GM18870 (cell line): ENCODE data around the gene CLIC4.
"Not testable (repeated sequence)": the region's sequence is repeated elsewhere in the genome, so short reads cannot be mapped to it uniquely, and the experiment has no call there.

ENCODE experiments used
- ATAC-seq: cut with Tn5 transposase; IDR thresholded peaks from one replicate; pipeline ENCODE4 v1.9.1; 2021; ENCODE audit warnings: moderate library complexity; ENCODE audit not compliant: unreplicated experiment

CLIC4 gene

DNA sequence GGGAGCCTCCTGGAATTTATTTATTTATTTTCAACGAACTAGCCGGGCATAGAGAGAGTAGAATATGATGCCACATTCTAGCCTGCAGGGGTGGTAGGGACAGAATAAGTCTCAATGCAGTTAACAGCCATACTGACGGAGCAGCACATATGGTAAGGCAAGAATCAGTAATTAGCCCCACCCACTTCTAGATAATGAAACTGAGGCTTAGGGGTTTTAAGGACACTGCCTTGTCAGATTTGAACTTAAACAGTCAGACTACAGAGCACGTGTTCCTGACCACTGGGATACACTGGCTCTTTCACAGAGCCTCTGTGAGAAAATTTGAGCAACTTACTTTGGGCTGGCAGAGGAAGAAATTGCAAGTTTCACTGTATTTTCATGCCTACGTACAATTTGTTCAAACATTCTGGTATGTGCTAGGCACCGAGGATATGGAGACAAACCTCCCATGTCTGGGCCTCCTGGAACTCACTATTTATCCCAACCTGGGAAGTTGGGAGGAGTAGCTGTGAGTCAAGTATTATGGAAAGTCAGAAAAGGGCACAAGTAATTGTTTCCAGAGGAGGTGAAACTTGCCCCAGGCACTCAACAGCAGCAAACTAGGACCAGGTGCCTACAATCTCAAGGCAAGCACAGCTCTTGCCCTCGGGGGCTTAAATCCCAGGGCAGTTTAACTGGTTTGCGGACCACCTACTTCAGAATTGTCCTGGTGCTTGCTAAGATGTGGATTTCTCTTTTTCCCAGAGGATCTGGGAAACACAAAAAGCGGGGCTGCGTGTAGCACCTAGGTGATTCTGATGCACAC is 1.6 kb upstream of the CLIC4 start:
- no peak for ATAC-seq

DNA sequence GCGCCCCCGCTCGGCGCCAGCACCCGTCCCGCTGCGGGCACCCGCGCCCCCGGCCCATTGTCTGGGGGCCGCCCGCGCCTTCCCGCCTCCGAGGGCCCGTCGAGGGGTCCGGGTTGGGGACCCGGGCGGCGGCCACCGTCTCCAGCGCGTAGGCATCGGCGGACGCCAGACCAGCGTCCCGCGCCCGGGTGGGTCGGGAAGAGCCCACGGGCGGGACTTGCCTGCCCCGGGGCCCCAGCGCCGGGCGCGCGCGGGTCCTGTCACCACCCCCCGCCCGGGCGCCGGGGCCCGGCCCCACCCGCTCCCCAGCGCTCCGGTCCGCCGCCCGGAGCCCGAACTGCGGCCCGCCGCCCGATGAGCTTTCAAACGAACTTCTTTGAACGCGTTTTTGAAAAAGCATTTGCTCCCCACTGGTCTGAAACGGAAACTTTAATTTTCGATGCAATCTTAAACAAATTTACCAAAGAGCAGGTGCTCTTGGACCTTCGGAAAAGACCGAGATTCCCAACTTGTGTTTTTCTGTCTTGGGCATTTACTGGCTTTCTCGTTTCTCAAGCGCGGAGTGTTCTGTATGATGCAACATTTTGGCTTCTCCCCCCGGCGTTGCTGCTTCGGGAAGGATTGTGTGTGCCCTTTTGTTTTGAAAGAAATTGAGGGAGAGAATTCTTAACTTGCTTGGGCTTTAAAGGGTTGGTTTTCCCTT is 615 bp downstream of the CLIC4 start:
- no peak for ATAC-seq

DNA sequence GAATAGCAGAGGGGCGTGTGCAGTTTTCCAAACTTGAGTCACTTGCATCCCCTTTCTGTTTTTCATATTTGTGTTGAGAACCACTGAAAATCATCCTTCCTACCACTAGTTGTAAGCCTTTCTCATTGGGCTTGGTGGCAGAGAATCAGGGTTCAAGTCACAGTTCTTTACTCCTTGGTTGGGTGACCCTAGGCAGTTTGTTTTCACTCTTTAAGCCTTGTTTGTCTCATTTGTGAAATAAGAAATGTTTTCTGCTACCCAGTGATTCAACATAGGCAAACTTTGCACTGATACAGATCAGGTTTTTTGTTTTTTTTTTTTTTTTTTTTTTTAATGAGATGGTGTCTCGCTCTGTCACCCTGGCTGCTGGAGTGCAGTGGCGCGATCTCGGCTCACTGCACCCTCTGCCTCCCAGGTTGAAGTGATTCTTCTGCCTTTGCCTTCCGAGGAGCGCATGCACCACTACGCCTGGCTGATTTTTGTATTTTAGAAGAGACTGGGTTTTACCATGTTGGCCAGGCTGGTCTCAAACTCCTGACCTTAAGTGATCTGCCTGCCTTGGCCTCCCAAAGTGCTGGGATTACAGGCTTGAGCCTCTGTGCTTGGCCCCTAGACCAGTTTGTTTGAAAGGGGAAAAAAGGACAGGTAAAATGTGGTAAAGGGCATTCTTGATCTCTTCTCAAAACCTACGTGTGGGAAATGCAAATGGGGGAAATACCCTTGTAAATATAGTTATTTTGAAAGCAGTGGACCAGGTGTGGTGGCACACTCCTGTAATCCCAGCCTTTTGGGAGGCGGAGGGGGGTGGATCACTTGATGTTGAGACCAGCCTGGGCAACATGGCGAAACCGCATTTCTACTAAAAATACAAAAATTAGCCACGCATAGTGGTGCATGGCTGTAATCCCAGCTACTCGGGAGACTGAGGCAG is 3.2 kb downstream of the CLIC4 start:
- no peak for ATAC-seq

DNA sequence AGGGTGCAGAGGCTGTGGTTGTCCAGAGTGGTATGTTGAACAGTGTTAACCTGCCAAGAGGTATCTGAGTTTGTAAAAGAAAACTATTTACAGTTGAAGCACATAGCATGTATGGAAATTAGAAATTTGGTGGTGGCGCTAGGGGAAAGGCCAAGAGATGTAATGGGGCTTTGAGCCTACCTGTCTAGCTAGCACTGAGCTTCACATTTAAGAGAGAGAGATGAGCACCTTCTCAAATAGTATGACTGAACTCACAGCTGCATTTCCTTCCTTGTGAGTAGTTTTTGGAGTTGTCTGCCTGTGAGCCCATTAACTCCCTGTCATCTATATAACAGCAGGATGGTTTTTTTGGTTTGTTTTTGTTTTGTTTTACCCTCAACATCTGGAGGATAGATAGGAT is 4.0 kb downstream of the CLIC4 start:
- no peak for ATAC-seq

DNA sequence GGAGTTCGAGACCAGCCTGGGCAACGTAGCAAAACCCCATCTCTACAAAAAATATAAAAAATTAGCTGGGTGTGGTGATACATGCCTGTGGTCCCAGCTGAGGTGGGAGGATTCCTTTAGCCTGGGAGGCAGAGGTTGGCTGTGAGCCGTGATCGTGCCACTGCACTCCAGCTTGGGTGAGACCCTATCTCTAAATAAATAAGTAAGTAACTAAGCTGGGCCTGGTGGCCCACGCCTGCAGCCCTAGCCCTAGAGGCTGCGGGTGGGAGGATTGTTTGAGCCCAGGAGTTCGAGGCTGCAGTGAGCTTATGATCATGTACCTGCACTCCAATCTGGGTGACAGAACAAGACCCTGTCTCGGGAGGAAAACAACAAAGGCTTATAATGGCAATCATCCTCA is 4.6 kb downstream of the CLIC4 start:
- ATAC-seq: no peak

DNA sequence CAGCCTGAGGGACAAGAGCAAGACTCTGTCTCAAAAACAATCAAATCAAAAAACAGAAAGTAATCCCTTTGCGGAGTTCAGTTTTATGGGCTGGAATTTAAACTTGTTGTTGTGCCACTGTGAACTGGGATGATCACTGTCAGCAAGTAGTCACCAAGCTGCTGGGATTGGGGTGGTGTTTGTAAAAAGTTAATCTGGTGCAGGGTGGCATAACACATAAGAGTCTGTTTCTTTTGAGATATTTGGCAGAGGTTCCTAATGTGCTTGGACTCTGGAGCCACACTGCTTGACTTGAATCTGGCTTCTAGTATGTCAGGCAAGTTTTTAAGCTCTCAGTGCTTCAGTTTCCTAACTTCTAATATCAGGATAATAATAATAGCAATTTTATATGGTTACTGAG is 6.6 kb downstream of the CLIC4 start:
- no peak for ATAC-seq

DNA sequence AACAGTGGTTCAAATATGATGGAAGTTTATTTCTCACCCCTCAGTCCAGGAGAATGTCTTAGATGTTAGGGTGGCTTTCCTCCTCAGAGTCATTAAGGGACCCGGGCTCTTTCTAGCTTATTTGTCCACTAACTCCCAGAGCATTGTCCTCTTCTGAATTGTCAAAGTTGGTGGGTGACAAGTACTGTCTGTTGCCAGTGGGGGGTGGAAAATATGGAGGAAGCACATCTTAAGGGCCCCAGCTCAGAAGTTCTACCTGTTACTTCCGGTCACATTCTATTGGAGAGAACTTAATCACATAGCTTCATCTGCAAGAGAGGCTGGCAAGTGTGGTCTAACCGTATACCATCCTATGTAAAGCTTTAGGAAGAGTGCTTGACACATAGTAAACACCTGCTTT is 7.1 kb downstream of the CLIC4 start:
- ATAC-seq: no peak

DNA sequence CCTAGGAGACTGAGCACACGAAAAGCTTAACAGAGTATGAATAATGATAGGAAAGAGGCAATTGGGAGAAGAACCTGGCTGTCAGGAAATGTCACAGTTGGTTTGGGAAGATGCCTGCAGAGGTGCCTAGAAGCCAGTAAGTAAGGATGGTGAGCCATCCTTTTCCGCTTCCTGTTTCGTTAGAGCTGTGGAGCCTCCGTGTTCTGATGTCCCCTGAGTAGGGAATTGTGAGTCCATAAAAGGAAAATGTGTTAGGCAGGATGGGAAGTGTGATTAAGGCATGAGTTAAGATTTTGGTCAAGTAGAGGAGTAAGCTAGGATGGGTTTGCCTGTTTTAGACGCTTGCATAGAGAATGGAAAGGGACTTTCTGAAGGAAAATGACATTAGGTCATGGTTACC is 9.0 kb downstream of the CLIC4 start:
- no peak for ATAC-seq

DNA sequence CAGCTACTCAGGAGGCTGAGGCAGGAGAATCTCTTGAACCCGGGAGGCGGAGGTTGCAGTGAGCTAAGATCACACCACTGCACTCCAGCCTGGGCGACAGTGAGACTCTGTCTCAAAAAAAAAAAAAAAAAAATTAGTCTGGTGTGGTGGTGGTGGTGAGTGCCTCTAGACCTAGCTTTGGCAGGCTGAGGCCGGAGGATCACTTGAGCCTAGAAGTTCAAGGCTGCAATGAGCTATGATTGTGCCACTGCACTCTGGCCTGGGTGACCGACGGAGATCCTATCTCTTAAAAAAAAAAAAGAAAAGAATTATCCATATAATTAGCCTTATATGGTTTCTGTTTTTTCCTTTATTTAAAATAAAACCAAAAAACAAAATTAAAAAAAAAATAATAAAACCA is 10.1 kb downstream of the CLIC4 start:
- ATAC-seq: not testable (repeated sequence)

DNA sequence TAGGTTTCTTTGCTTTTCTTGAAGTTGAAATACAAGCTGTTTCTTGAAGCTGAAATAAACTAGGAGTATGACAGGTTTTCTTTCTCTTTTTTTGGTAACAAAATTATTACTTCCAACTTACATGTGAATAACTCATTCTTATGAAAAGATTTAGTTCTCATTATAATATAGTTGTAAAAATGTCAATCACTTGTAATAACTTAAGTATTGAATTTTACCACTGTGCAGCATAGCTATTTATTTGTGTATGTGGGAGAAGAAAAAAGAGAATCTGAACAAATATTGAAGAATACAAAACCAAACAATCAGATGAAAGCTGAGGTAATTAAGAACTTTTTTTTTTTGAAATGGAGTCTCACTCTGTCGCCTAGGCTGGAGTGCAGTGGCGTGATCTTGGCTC is 11.1 kb downstream of the CLIC4 start:
- ATAC-seq: no peak

DNA sequence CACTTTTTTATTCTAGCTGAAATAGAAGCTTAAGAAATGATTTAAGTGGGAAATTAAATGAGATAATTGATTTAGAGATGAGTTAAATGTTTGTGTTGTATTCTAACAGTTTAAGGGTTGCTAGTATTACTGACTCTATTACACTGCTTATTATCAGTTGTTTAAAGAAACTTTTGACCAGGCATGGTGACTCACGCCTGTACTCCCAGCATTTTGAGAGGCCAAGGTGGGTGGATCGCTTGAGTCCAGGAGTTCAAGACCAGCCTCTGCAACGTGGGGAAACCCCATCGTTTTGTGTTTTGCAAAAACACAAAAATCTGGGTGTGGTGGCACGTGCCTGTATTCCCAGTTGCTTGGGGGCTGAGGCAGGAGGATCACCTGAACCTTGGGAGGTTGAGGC is 14.2 kb downstream of the CLIC4 start:
- no peak for ATAC-seq

DNA sequence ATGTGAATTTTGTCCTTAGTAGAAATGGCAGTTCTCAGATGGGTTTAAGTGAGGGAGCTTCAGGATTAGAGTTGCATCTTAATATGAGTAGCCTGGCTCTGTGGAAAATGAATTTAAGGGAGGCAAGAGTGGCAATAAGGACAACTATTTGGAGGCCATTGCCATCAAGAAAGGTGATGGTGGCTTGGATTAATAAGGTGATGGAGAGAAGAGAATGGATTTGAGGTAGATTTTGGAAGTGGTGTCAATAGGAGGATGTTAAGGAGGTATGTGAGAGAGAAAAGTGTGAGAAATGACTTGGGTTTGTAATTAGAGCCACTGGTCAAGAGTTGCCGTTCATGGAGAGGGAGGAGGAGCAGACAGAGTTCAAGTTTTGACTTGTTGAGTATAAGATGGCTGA is 16.3 kb downstream of the CLIC4 start:
- ATAC-seq: no peak

DNA sequence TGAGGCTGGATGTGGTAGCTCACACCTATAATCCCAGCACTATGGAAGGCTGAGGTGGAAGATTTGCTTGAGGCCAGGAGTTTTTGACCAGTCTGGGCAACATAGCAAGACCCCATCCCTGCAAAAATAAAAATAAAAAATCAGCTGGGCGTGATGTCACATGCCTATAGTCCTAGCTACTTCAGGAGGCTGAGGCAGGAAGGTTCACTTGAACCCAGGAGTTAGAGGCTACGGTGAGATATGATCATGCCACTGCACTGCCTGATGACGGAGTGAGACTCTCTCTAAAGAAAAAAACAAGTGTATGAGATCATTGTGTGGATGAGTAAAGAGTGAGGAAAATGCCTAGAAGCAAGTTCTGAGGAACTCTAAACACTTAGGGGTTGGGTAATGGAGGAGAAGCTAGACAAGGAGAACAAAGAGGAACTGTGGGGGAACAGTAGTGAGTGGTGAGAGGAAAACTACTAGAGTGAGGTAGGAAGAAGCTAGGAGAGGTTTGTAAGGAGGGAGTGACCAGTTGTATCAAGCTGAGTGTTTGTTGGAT is 17.0 kb downstream of the CLIC4 start:
- ATAC-seq: no peak

DNA sequence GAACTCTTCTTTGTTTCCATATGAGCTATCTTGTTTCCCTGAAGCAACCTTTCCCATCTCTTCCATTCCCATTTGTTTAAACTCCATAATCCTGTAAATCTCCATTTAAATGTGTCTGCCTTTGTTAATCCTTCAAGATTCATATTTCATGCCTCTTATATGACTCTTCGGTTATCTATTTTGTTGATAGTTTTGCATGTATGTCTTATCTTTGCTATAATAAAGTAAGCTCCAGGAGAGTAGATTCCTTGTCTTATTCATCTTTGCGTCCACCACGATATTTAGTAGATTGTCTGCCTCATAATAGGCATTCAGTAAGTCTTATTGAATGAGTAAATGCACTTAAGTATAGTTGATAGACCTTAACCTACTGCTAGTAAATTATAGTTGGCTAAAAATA is 18.4 kb downstream of the CLIC4 start:
- ATAC-seq: no peak

DNA sequence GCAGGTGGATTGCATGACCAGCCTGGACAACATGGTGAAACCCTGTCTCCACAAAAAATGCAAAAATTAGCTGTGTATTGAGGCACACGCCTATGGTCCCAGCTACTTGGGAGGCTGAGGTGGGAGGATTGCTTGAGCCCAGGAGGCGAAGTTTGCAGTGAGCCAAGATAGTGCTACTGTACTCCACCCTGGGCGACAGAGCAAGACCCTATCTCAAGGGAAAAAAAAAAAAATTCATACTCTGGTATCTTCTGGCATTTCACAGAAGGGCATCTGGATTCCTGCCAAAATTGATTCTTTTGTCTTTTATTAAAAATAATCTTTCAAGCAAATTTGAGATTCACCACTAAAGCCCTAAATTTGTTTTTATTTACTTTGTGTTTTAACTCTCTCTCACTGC is 19.2 kb downstream of the CLIC4 start:
- ATAC-seq: no peak

DNA sequence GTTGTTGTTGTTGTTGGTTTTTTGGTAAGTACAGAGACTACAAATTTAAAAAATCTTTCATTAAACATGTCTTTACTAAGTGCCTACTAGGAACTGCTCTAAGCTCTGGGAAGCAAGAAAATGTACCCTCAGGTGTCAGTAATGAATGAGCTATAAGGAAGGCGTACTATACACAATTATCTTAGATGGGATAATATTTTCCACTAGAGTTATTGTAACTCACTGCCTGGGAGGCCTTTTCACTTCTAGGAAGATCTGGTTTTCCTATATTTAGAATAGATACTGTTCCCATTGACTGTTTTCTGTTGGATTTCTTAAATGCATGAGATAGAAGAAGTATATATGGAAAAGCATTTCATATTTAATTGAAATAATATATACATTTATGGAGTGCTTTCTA is 19.6 kb downstream of the CLIC4 start:
- ATAC-seq: no peak

DNA sequence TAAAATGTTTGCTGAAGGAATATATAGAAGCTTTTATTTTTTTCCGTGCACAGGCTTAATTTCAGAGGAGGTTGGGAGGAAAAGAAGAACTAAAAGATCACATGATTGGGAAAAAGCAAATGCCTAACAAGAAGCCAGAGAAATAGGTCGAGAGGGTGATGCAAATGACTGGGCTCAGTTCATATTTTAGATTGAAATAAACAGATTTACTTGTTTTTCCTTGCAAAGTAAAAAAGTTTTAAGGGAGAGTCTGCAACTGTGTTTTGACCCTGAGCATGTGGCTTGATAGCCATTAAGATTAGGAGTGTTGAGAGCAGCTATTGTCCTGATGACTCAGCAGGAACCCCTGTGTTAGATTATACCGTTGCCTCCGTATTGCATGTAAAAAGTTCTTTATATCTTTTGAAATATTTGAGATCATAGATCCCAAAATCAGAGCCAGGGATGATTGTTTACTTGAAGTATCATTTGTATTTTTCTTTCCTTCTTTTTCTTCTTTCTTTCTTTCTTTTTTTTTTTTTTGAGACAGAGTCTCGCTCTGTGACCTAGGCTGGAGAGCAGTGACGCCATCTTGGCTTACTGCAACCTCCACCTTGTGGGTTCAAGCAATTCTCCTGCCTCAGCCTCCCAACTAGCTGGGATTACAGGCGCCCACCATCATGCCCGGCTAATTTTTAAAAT is 20.2 kb downstream of the CLIC4 start:
- no peak for ATAC-seq

DNA sequence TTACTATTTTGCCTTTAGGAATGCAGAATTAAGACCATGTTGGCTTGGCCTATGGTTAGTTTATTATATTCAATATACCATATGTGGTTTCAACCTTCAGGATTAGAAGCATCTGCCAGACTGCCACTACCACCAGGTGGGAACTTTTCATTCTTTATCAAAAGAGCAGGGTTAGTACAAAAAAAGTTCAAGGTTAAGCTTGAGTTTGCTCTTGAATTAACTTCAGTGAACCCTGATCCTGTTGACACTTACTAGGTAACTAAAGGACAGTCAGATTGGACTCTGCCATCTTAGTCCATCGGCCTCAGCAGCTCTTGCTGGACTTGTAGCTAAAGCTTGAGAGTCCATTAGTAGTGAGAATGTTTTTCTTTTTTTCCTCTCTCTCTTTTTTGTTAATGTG is 22.1 kb downstream of the CLIC4 start:
- no peak for ATAC-seq

DNA sequence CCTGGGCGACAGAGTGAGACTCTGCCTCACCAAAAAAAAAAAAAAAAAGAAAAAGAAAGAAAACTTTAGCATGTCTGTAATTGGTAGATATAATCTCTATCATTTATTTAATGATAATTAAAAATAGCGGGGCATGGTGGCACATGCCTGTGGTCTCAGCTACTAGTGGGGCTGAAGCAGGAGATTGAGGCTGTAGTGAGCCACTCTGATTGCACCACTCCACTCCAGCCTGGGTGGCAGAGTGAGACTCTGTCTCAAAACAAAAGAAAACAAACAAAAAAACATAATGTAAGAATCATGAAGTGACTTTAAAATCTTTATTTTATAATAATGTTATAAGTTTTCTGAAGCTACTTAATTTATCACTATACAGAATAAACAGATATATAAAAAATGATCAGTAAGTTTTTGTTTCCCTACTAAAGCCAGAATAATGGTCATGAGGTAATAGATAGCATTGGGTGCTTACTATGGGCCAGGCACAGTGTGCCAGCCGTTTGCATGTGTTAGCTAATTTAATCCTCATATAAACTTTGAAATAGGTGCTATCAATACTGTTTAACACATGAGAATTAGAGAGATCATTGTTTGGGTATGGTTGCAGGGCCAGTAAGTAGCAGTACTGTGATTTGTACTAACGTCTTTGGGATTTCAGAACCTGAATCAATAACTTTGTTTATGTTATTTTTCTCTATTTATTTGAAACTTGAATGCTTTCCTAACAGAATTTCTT is 23.8 kb downstream of the CLIC4 start:
- no peak for ATAC-seq
